HEK293 (cell line): Measurements from ENCODE around the gene GALNS.

Experiments
- BCL11A ChIP-seq: fragments of 450-650 bp; formaldehyde crosslinking; IDR thresholded peaks from 2 replicates; pipeline ENCODE4 v1.5.1; 2016; ENCODE audit warnings: low read depth, missing biosample characterization, missing genetic modification characterization
- GLI2 ChIP-seq: fragments of 450-650 bp; formaldehyde crosslinking; IDR thresholded peaks from 2 replicates; pipeline ENCODE4; 2017; ENCODE audit warnings: missing biosample characterization, missing genetic modification characterization, low read depth, borderline replicate concordance
- GLIS2 ChIP-seq: fragments of 450-650 bp; formaldehyde crosslinking; IDR thresholded peaks from 2 replicates; pipeline ENCODE4 v1.5.1; 2016; ENCODE audit warnings: missing biosample characterization, missing genetic modification characterization
- KLF8 ChIP-seq: fragments of 450-650 bp; formaldehyde crosslinking; IDR thresholded peaks from 2 replicates; pipeline ENCODE4 v1.5.1; 2016; ENCODE audit warnings: missing biosample characterization, missing genetic modification characterization
- MZF1 ChIP-seq: fragments of 450-650 bp; formaldehyde crosslinking; IDR thresholded peaks from 2 replicates; pipeline ENCODE4 v1.5.1; 2017; ENCODE audit warnings: missing biosample characterization, missing genetic modification characterization, borderline replicate concordance
- OSR2 ChIP-seq: fragments of 450-650 bp; formaldehyde crosslinking; IDR thresholded peaks from 2 replicates; pipeline ENCODE4 v1.5.1; 2016; ENCODE audit warnings: missing biosample characterization, missing genetic modification characterization
- REPIN1 ChIP-seq: fragments of 450-650 bp; formaldehyde crosslinking; IDR thresholded peaks from 2 replicates; pipeline ENCODE4 v1.5.1; 2017; ENCODE audit warnings: missing biosample characterization, missing genetic modification characterization, low read depth
- SALL2 ChIP-seq: fragments of 450-650 bp; formaldehyde crosslinking; IDR thresholded peaks from 2 replicates; pipeline ENCODE4 v1.5.0; 2017; ENCODE audit warnings: missing biosample characterization, mild to moderate bottlenecking, missing genetic modification characterization, borderline replicate concordance
- SCRT1 ChIP-seq: fragments of 450-650 bp; formaldehyde crosslinking; IDR thresholded peaks from 2 replicates; pipeline ENCODE4 v1.5.1; 2016; ENCODE audit warnings: missing biosample characterization, missing genetic modification characterization, borderline replicate concordance
- ZBTB17 ChIP-seq: fragments of 450-650 bp; formaldehyde crosslinking; IDR thresholded peaks from 2 replicates; pipeline ENCODE4 v1.5.1; 2016; ENCODE audit warnings: missing biosample characterization, missing genetic modification characterization
- ZFP37 ChIP-seq: fragments of 450-650 bp; formaldehyde crosslinking; IDR thresholded peaks from 2 replicates; pipeline ENCODE4 v1.5.1; 2016; ENCODE audit warnings: missing biosample characterization, missing genetic modification characterization
- ZFP41 ChIP-seq: fragments of 450-650 bp; formaldehyde crosslinking; IDR thresholded peaks from 2 replicates; pipeline ENCODE4 v1.5.1; 2016; ENCODE audit warnings: missing biosample characterization, missing genetic modification characterization, borderline replicate concordance
- ZNF138 ChIP-seq: fragments of 450-650 bp; formaldehyde crosslinking; IDR thresholded peaks from 2 replicates; pipeline ENCODE4 v1.5.1; 2016; ENCODE audit warnings: missing biosample characterization, missing genetic modification characterization, borderline replicate concordance
- ZNF155 ChIP-seq: fragments of 450-650 bp; formaldehyde crosslinking; IDR thresholded peaks from 2 replicates; pipeline ENCODE4 v1.5.1; 2016; ENCODE audit warnings: missing biosample characterization, missing genetic modification characterization
- ZNF157 ChIP-seq: fragments of 450-650 bp; formaldehyde crosslinking; IDR thresholded peaks from 2 replicates; pipeline ENCODE4 v1.5.1; 2016; ENCODE audit warnings: missing biosample characterization, missing genetic modification characterization
- ZNF341 ChIP-seq: fragments of 450-650 bp; formaldehyde crosslinking; IDR thresholded peaks from 2 replicates; pipeline ENCODE4; 2016; ENCODE audit warnings: low read depth, missing biosample characterization, missing genetic modification characterization
- ZNF37A ChIP-seq: fragments of 450-650 bp; IDR thresholded peaks from 2 replicates; pipeline ENCODE4 v1.5.1; 2018; ENCODE audit warnings: missing biosample characterization, missing genetic modification characterization
- ZNF48 ChIP-seq: fragments of 450-650 bp; formaldehyde crosslinking; IDR thresholded peaks from 2 replicates; pipeline ENCODE4 v1.5.1; 2016; ENCODE audit warnings: missing biosample characterization, missing genetic modification characterization
- ZNF529 ChIP-seq: fragments of 450-650 bp; formaldehyde crosslinking; IDR thresholded peaks from 2 replicates; pipeline ENCODE4 v1.5.1; 2017; ENCODE audit warnings: missing genetic modification characterization, missing biosample characterization; ENCODE audit not compliant: insufficient replicate concordance
- ZNF560 ChIP-seq: fragments of 450-650 bp; formaldehyde crosslinking; IDR thresholded peaks from 2 replicates; pipeline ENCODE4 v1.5.1; 2017; ENCODE audit warnings: missing biosample characterization, missing genetic modification characterization, borderline replicate concordance
- ZNF701 ChIP-seq: fragments of 450-650 bp; formaldehyde crosslinking; IDR thresholded peaks from 2 replicates; pipeline ENCODE4 v1.5.1; 2016; ENCODE audit warnings: missing biosample characterization, missing genetic modification characterization
- ZNF707 ChIP-seq: fragments of 450-650 bp; formaldehyde crosslinking; IDR thresholded peaks from 2 replicates; pipeline ENCODE4 v1.5.1; 2016; ENCODE audit warnings: missing biosample characterization, missing genetic modification characterization
- ZNF776 ChIP-seq: fragments of 450-650 bp; formaldehyde crosslinking; IDR thresholded peaks from 2 replicates; pipeline ENCODE4 v1.5.0; 2017; ENCODE audit warnings: missing biosample characterization, missing genetic modification characterization, borderline replicate concordance
- TF ChIP-seq, protein P1 (sequence below): fragments of 450-650 bp; IDR thresholded peaks from 2 replicates; pipeline ENCODE4 v1.5.1; 2018; ENCODE audit warnings: missing biosample characterization, mild to moderate bottlenecking, missing genetic modification characterization
- TF ChIP-seq, protein P2 (sequence below): fragments of 450-650 bp; formaldehyde crosslinking; IDR thresholded peaks from 2 replicates; pipeline ENCODE4 v1.5.1; 2016; ENCODE audit warnings: missing biosample characterization, missing genetic modification characterization, borderline replicate concordance
- TF ChIP-seq, protein P3 (sequence below): fragments of 450-650 bp; formaldehyde crosslinking; IDR thresholded peaks from 2 replicates; pipeline ENCODE4 v1.5.1; 2016; ENCODE audit warnings: missing biosample characterization, missing genetic modification characterization
- TF ChIP-seq, protein P4 (sequence below): fragments of 450-650 bp; formaldehyde crosslinking; conservative IDR thresholded peaks from 2 replicates; pipeline ENCODE4 v1.5.1; 2016; ENCODE audit warnings: low read depth, missing biosample characterization, missing genetic modification characterization
- TF ChIP-seq, protein P5 (sequence below): fragments of 450-650 bp; formaldehyde crosslinking; IDR thresholded peaks from 2 replicates; pipeline ENCODE4 v1.5.1; 2016; ENCODE audit warnings: missing biosample characterization, missing genetic modification characterization
- TF ChIP-seq, protein P6 (sequence below): fragments of 450-650 bp; formaldehyde crosslinking; IDR thresholded peaks from 2 replicates; pipeline ENCODE4 v1.5.1; 2016; ENCODE audit warnings: missing biosample characterization, missing genetic modification characterization

GALNS gene

DNA sequence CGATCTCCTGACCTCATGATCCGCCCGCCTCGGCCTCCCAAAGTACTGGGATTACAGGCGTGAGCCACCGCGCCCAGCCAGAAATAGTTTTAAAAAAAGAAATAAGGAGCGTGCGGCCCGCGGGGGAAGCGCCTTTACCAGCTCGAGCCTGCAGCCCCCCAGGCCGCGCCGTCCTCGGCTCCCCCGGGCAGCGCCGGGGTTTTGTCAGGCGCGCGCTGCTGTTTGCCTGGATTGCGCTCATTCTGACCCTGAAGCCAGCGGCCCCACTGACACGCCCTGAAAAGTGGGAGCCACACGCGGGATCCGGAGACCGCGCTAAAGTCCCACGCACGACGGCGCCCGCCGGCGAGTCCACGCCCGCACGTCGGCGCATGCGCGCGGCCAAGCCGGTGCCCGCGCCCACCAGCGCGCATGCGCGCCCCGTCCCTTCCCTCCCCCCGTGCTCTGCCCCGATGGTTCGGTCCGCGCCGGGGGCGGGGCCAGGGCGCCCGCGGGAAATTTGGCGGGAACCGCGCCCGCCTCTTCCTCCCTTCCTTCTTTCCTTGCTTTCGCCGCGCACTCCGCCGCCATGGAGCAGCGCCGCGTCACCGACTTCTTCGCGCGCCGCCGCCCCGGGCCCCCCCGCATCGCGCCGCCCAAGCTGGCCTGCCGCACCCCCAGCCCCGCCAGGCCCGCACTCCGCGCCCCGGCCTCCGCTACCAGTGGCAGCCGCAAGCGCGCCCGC is 53.3 kb downstream of the GALNS start, which contains the start of gene CDT1 (continued):
- TF ChIP-seq, protein P1, sequence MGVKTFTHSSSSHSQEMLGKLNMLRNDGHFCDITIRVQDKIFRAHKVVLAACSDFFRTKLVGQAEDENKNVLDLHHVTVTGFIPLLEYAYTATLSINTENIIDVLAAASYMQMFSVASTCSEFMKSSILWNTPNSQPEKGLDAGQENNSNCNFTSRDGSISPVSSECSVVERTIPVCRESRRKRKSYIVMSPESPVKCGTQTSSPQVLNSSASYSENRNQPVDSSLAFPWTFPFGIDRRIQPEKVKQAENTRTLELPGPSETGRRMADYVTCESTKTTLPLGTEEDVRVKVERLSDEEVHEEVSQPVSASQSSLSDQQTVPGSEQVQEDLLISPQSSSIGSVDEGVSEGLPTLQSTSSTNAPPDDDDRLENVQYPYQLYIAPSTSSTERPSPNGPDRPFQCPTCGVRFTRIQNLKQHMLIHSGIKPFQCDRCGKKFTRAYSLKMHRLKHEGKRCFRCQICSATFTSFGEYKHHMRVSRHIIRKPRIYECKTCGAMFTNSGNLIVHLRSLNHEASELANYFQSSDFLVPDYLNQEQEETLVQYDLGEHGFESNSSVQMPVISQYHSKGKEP (tag by site-specific recombination), result peak; percentile 45; the same call in 1 of the 2 replicates
- TF ChIP-seq, protein P2, sequence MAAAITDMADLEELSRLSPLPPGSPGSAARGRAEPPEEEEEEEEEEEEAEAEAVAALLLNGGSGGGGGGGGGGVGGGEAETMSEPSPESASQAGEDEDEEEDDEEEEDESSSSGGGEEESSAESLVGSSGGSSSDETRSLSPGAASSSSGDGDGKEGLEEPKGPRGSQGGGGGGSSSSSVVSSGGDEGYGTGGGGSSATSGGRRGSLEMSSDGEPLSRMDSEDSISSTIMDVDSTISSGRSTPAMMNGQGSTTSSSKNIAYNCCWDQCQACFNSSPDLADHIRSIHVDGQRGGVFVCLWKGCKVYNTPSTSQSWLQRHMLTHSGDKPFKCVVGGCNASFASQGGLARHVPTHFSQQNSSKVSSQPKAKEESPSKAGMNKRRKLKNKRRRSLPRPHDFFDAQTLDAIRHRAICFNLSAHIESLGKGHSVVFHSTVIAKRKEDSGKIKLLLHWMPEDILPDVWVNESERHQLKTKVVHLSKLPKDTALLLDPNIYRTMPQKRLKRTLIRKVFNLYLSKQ (tag by site-specific recombination), result no peak
- no peak for TF ChIP-seq GLI2 (tag by site-specific recombination)
- no peak for TF ChIP-seq SCRT1 (tag by site-specific recombination)
- TF ChIP-seq, protein P3, sequence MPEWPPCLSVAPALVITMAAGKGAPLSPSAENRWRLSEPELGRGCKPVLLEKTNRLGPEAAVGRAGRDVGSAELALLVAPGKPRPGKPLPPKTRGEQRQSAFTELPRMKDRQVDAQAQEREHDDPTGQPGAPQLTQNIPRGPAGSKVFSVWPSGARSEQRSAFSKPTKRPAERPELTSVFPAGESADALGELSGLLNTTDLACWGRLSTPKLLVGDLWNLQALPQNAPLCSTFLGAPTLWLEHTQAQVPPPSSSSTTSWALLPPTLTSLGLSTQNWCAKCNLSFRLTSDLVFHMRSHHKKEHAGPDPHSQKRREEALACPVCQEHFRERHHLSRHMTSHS (tag by site-specific recombination), result no peak
- peak; percentile 62; the same call in 1 of the 2 replicates for TF ChIP-seq KLF8
- TF ChIP-seq ZNF48 (tag by site-specific recombination), result no peak
- TF ChIP-seq BCL11A (tag by site-specific recombination), result no peak
- TF ChIP-seq GLIS2 (tag by site-specific recombination), result no peak
- no peak for TF ChIP-seq ZFP37 (tag by site-specific recombination)
- TF ChIP-seq ZNF529 (tag by site-specific recombination), result no peak
- TF ChIP-seq OSR2, result no peak
- TF ChIP-seq MZF1 (tag by site-specific recombination), result no peak
- no peak for TF ChIP-seq ZBTB17
- no peak for TF ChIP-seq ZNF157 (tag by site-specific recombination)
- TF ChIP-seq, protein P4, sequence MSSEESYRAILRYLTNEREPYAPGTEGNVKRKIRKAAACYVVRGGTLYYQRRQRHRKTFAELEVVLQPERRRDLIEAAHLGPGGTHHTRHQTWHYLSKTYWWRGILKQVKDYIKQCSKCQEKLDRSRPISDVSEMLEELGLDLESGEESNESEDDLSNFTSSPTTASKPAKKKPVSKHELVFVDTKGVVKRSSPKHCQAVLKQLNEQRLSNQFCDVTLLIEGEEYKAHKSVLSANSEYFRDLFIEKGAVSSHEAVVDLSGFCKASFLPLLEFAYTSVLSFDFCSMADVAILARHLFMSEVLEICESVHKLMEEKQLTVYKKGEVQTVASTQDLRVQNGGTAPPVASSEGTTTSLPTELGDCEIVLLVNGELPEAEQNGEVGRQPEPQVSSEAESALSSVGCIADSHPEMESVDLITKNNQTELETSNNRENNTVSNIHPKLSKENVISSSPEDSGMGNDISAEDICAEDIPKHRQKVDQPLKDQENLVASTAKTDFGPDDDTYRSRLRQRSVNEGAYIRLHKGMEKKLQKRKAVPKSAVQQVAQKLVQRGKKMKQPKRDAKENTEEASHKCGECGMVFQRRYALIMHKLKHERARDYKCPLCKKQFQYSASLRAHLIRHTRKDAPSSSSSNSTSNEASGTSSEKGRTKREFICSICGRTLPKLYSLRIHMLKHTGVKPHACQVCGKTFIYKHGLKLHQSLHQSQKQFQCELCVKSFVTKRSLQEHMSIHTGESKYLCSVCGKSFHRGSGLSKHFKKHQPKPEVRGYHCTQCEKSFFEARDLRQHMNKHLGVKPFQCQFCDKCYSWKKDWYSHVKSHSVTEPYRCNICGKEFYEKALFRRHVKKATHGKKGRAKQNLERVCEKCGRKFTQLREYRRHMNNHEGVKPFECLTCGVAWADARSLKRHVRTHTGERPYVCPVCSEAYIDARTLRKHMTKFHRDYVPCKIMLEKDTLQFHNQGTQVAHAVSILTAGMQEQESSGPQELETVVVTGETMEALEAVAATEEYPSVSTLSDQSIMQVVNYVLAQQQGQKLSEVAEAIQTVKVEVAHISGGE, result no peak
- TF ChIP-seq ZNF776 (tag by site-specific recombination), result no peak
- no peak for TF ChIP-seq ZNF707 (tag by site-specific recombination)
- TF ChIP-seq ZNF37A (tag by site-specific recombination), result no peak
- no peak for TF ChIP-seq ZNF560 (tag by site-specific recombination)
- TF ChIP-seq ZNF701 (tag by site-specific recombination), result no peak
- no peak for TF ChIP-seq ZNF155 (tag by site-specific recombination)
- TF ChIP-seq, protein P5, sequence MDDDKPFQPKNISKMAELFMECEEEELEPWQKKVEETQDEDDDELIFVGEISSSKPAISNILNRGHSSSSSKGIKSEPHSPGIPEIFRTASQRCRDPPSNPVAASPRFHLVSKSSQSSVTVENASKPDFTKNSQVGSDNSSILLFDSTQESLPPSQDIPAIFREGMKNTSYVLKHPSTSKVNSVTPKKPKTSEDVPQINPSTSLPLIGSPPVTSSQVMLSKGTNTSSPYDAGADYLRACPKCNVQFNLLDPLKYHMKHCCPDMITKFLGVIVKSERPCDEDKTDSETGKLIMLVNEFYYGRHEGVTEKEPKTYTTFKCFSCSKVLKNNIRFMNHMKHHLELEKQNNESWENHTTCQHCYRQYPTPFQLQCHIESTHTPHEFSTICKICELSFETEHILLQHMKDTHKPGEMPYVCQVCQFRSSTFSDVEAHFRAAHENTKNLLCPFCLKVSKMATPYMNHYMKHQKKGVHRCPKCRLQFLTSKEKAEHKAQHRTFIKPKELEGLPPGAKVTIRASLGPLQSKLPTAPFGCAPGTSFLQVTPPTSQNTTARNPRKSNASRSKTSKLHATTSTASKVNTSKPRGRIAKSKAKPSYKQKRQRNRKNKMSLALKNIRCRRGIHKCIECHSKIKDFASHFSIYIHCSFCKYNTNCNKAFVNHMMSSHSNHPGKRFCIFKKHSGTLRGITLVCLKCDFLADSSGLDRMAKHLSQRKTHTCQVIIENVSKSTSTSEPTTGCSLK (tag by site-specific recombination), result no peak
- TF ChIP-seq ZNF138 (tag by site-specific recombination), result no peak
- TF ChIP-seq, protein P6, sequence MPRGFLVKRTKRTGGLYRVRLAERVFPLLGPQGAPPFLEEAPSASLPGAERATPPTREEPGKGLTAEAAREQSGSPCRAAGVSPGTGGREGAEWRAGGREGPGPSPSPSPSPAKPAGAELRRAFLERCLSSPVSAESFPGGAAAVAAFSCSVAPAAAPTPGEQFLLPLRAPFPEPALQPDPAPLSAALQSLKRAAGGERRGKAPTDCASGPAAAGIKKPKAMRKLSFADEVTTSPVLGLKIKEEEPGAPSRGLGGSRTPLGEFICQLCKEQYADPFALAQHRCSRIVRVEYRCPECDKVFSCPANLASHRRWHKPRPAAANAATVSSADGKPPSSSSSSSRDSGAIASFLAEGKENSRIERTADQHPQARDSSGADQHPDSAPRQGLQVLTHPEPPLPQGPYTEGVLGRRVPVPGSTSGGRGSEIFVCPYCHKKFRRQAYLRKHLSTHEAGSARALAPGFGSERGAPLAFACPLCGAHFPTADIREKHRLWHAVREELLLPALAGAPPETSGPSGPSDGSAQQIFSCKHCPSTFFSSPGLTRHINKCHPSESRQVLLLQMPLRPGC (tag by site-specific recombination), result no peak
- no peak for TF ChIP-seq SALL2 (tag by site-specific recombination)
- peak; percentile 30; the same call in 1 of the 2 replicates for TF ChIP-seq REPIN1 (tag by site-specific recombination)
- TF ChIP-seq ZNF341 (tag by site-specific recombination), result no peak
- TF ChIP-seq ZFP41 (tag by site-specific recombination), result no peak
